GM19452 (cell line): ENCODE data around the gene CALN1.

Source experiments
- ATAC-seq: cut with Tn5 transposase; IDR thresholded peaks from one replicate; pipeline ENCODE4 v1.9.1; 2021; ENCODE audit not compliant: unreplicated experiment

CALN1 gene

GRCh38 chr7:71896535-71896934, 515.6 kb downstream of the CALN1 start:
- no peak for ATAC-seq

GRCh38 chr7:71886046-71886445, 526.1 kb downstream of the CALN1 start:
- no peak for ATAC-seq

GRCh38 chr7:71885487-71885886, 526.7 kb downstream of the CALN1 start:
- no peak for ATAC-seq

GRCh38 chr7:71883415-71883814, 528.7 kb downstream of the CALN1 start:
- ATAC-seq, result no peak

GRCh38 chr7:71871446-71871845, 540.7 kb downstream of the CALN1 start:
- no peak for ATAC-seq

GRCh38 chr7:71870812-71871211, 541.3 kb downstream of the CALN1 start:
- no peak for ATAC-seq

GRCh38 chr7:71868797-71869196, 543.3 kb downstream of the CALN1 start:
- no peak for ATAC-seq

GRCh38 chr7:71867626-71868025, 544.5 kb downstream of the CALN1 start:
- ATAC-seq, result no peak

- ATAC-seq, result no peak
Observed at GRCh38 chr7:71865172-71865571, 547.0 kb downstream of the CALN1 start.

GRCh38 chr7:71864130-71864529, 548.0 kb downstream of the CALN1 start:
- ATAC-seq, result no peak

- no peak for ATAC-seq
Observed at GRCh38 chr7:71860572-71860971, 551.6 kb downstream of the CALN1 start.

GRCh38 chr7:71857338-71857737, 554.8 kb downstream of the CALN1 start:
- ATAC-seq, result no peak

GRCh38 chr7:71854546-71855397, 557.4 kb downstream of the CALN1 start:
- ATAC-seq, result no peak

- no peak for ATAC-seq
Observed at GRCh38 chr7:71851776-71852498, 560.2 kb downstream of the CALN1 start.

- ATAC-seq, result no peak
Observed at GRCh38 chr7:71846160-71846559, 566.0 kb downstream of the CALN1 start.

GRCh38 chr7:71843676-71844075, 568.5 kb downstream of the CALN1 start:
- no peak for ATAC-seq

- ATAC-seq, result no peak
Observed at GRCh38 chr7:71842786-71843185, 569.4 kb downstream of the CALN1 start.

- no peak for ATAC-seq
Observed at GRCh38 chr7:71842381-71842780, 569.8 kb downstream of the CALN1 start.

GRCh38 chr7:71835056-71835455, 577.1 kb downstream of the CALN1 start:
- ATAC-seq, result no peak

- no peak for ATAC-seq
Observed at GRCh38 chr7:71829515-71829914, 582.6 kb downstream of the CALN1 start.

- no peak for ATAC-seq
Observed at GRCh38 chr7:71828361-71828760, 583.8 kb downstream of the CALN1 start.

- ATAC-seq, result no peak
Observed at GRCh38 chr7:71826141-71826540, 586.0 kb downstream of the CALN1 start.
